ENCODE data around the gene ADAMTS3.

ADAMTS3 gene

GRCh38 chr4:72275381-72275780 is 293.6 kb downstream of the ADAMTS3 start:
- DNase-seq, result no peak

- DNase-seq, result no peak
These were observed 294.8 kb downstream of the ADAMTS3 start for GRCh38 chr4:72274251-72274650.

GRCh38 chr4:72255269-72255668 is 313.8 kb downstream of the ADAMTS3 start:
- DNase-seq, result no peak

- no peak for DNase-seq
These were observed 325.4 kb downstream of the ADAMTS3 start for GRCh38 chr4:72243641-72244040.

- DNase-seq, result no peak
These were observed 329.4 kb downstream of the ADAMTS3 start for GRCh38 chr4:72239487-72240116.

All from stimulated activated CD8-positive, alpha-beta memory T cell treated with anti-CD3 and anti-CD28 coated beads, Interleukin-4, amount 100 ng/mL, for 48 hours (primary cell).